ENCODE results near the gene RAB10. TPM values are rescaled to one million over a fixed set of nuclear protein-coding genes. Genes with fewer than 3 reads are reported as not detected.
"Not testable (repeated sequence)": the region's sequence is repeated elsewhere in the genome, so short reads cannot be mapped to it uniquely, and the experiment has no call there.

Gene RAB10
- total RNA-seq, 4 donors from 2014 or later, result 91.9 to 117 (median 103) TPM

DNA sequence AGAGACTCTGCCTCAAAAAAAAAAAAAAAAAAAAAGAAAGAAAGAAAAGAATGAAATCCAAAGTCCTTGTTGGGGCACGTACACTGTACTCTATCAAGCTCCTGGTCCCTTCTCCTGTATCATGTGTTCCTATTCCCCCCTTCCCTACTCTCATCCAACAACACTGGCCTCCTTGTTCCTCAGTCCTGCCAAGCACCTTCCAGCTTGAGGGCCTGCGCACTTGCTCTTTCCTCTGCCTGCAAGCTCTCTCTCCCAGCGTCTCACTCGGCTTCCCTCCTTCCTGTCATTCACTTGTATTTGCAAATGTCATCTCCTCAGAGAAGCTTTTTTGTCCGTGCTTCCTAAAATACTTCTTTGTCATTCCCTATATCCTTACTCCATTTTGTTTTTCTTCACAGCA, 40.8 kb upstream of the RAB10 start:
- 68 to 79% methylated on average over 5 of the region's 5 CpGs for WGBS, 2 donors (ENCODE audit: low coverage in 1 of 2)
- H3K4me1 ChIP-seq, result peaks cover 0 to 11% (median 0%) of the 10 kb centered on the region in 3 donors
- H3K4me3 ChIP-seq, result no peak overlapping the region
- TF ChIP-seq, protein P1, sequence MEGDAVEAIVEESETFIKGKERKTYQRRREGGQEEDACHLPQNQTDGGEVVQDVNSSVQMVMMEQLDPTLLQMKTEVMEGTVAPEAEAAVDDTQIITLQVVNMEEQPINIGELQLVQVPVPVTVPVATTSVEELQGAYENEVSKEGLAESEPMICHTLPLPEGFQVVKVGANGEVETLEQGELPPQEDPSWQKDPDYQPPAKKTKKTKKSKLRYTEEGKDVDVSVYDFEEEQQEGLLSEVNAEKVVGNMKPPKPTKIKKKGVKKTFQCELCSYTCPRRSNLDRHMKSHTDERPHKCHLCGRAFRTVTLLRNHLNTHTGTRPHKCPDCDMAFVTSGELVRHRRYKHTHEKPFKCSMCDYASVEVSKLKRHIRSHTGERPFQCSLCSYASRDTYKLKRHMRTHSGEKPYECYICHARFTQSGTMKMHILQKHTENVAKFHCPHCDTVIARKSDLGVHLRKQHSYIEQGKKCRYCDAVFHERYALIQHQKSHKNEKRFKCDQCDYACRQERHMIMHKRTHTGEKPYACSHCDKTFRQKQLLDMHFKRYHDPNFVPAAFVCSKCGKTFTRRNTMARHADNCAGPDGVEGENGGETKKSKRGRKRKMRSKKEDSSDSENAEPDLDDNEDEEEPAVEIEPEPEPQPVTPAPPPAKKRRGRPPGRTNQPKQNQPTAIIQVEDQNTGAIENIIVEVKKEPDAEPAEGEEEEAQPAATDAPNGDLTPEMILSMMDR (IDR thresholded peaks at IDR 0.05), result no peak
- no peak for TF ChIP-seq EP300 (IDR thresholded peaks at IDR 0.05)
- no peak for TF ChIP-seq POLR2AphosphoS5 (IDR thresholded peaks at IDR 0.05)
- TF ChIP-seq POLR2A (IDR thresholded peaks at IDR 0.05), result no peak
- no peaks in the 10 kb centered on the region for H3K36me3 ChIP-seq
- ATAC-seq, result no peak
- H3K27ac ChIP-seq, result no peak overlapping the region
- H3K9me3 ChIP-seq, result no peaks in the 10 kb centered on the region
- H3K27me3 ChIP-seq, result no peaks in the 10 kb centered on the region

DNA sequence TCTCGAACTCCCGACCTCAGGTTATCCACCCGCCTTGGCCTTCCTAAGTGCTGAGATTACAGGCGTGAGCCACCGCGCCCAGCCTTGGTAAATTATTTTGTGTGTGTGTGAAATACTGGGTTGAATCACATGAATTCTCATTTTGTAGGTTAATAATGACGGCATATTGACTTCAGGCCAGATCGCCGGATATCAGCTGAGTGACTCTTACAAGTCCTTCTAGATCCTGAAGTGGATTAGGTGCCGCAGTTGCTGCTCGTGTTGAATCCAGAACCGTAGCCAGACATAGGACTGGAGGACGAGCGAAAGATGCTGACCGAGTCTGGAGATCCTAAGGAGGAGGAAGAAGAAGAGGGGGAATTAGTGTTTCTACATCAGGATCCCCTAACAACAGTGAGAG, 39.4 kb upstream of the RAB10 start:
- Histone ChIP-seq H3K9me3 (no peaks in the 10 kb centered on the region), H3K4me1 (peaks cover 0 to 11% (median 0%) of the 10 kb centered on the region in 3 donors), H3K27ac (no peak overlapping the region), H3K4me3 (no peak overlapping the region), H3K27me3 (no peaks in the 10 kb centered on the region), H3K36me3 (no peaks in the 10 kb centered on the region)
- WGBS, 2 donors (ENCODE audit: low coverage in 1 of 2), result 90 to 94% methylated on average over 3 to 11 of the region's 15 CpGs
- ATAC-seq, result no peak
- TF ChIP-seq POLR2AphosphoS5 (IDR thresholded peaks at IDR 0.05) (no peak), EP300 (IDR thresholded peaks at IDR 0.05) (no peak), POLR2A (IDR thresholded peaks at IDR 0.05) (no peak)
- TF ChIP-seq, protein P1 (IDR thresholded peaks at IDR 0.05), result no peak

DNA sequence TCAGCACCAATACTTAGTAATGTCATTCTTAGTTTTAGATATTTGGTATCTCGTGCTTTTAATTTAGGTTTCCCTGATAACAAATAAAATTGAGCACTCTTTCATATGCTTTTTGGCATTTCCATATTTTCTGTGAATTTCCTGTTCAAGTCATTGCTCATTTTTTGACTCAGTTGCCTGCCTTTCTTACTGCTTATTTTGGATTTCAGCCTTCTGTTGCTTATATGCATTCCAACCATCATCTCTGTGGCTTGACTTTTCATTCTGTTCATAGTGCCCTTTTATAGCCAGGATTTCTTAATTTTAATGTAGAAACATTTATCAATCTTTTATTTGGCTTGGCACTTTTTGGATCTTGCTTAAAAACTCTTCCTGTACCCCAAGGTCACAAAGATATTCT, 37.0 kb upstream of the RAB10 start:
- 81 to 86% methylated on average over 1 of the region's 1 CpG for WGBS, 2 donors (ENCODE audit: low coverage in 1 of 2)
- Histone ChIP-seq H3K27ac (no peak overlapping the region), H3K4me1 (peaks cover 6 to 20% (median 7%) of the 10 kb centered on the region in 3 donors), H3K36me3 (no peaks in the 10 kb centered on the region), H3K4me3 (no peak overlapping the region), H3K27me3 (no peaks in the 10 kb centered on the region), H3K9me3 (no peaks in the 10 kb centered on the region)
- no peak for TF ChIP-seq POLR2A (IDR thresholded peaks at IDR 0.05)
- no peak for TF ChIP-seq EP300 (IDR thresholded peaks at IDR 0.05)
- TF ChIP-seq, protein P1 (IDR thresholded peaks at IDR 0.05), result no peak
- no peak for ATAC-seq

DNA sequence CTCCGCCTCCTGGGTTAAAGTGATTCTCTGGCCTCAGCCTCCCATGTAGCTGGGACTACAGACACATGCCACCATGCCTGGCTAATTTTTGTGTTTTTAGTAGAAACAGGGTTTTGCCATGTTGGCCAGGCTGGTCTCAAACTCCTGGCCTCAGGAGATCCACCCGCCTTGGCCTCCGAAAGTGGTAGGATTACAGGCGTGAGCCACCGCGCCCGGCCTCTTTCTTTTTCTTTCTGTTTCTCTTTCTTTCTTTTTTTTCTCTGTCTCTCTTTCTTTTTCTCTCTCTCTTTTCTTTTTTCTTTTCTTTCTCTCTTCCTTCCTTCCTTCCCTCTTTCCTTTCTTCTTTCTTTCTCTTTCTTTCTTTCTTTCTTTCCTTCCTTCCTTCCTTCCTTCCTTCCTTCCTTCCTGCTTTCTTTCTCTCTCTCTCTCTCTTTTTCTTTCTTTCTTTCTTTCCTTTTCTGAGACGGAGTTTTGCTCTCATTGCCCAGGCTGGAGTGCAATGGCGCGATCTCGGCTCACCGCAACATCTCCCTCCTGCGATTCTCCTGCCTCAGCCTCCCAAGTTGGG, 35.0 kb upstream of the RAB10 start:
- H3K27me3 ChIP-seq, ATAC-seq, H3K27ac ChIP-seq, H3K4me3 ChIP-seq, H3K9me3 ChIP-seq, H3K36me3 ChIP-seq: not testable (repeated sequence)
- peaks cover 9 to 34% (median 11%) of the 10 kb centered on the region in 3 donors for H3K4me1 ChIP-seq
- 98 to 99% methylated on average over 10 to 11 of the region's 13 CpGs for WGBS, 2 donors (ENCODE audit: low coverage in 1 of 2)

DNA sequence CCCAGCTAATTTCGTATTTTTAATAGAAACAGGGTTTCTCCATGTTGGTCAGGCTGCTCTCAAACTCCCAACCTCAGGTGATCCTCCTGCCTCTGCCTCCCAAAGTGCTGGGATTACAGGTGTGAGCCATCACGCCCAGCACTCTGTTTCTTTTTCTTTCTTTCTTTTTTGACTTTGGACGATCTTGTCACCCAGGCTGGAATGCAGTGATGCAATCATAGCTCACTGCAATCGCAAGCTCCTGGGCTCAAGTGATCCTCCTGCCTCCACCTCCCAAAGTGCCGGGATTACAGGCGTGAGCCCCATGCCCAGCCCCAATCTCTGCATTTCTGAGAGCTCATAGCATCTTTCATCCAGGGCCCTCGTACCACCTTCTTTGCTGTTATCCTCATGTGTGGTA, 34.5 kb upstream of the RAB10 start:
- H3K4me1 ChIP-seq, result peaks cover 9 to 34% (median 11%) of the 10 kb centered on the region in 3 donors
- ATAC-seq, H3K27me3 ChIP-seq, H3K4me3 ChIP-seq, H3K36me3 ChIP-seq, H3K27ac ChIP-seq, H3K9me3 ChIP-seq: not testable (repeated sequence)
- WGBS, 2 donors (ENCODE audit: low coverage in 1 of 2), result 67 to 84% methylated on average over 2 to 7 of the region's 7 CpGs

DNA sequence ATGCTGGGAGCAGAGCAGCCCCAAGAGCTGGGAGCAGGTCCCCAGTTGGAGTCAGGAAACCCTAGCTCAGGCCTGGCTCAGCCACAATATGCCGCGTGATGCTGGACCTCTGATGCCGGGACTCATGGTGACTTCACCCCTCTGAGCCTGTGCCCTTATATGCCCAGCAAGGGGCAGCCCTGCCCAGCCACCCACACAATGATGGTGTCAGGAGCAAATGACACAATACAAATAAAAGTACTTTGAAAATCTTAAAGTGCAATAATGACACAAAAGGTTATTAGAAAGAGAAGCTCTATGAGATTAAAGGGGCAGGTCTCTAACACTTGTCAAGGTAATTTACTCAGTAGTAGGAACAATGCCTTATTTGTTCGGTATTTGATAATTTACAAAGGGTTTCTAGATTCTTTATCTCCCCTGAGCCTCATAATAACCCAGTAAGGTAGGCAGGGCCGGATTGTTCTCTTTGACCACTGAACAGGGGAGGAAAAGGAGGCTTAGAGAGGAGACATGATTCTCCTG, 33.3 kb upstream of the RAB10 start:
- peaks cover 9 to 34% (median 11%) of the 10 kb centered on the region in 3 donors for H3K4me1 ChIP-seq
- TF ChIP-seq, protein P1 (IDR thresholded peaks at IDR 0.05), result no peak
- no peak for TF ChIP-seq EP300 (IDR thresholded peaks at IDR 0.05)
- TF ChIP-seq POLR2AphosphoS5 (IDR thresholded peaks at IDR 0.05), result no peak
- TF ChIP-seq POLR2A (IDR thresholded peaks at IDR 0.05), result no peak
- H3K9me3 ChIP-seq, result no peaks in the 10 kb centered on the region
- H3K36me3 ChIP-seq, result no peaks in the 10 kb centered on the region
- no peak overlapping the region for H3K4me3 ChIP-seq
- no peak for ATAC-seq
- WGBS, 2 donors (ENCODE audit: low coverage in 1 of 2), result 52 to 53% methylated on average over 3 to 5 of the region's 5 CpGs
- H3K27me3 ChIP-seq, result no peaks in the 10 kb centered on the region
- no peak overlapping the region for H3K27ac ChIP-seq
